GM12801 (cell line): ENCODE measurements around the gene OSBP2.

ENCODE experiments used
- TF ChIP-seq, protein P1 (sequence below): IDR thresholded peaks from one replicate; pipeline ENCODE4 v1.5.1; 2011; ENCODE audit warnings: control low read depth; ENCODE audit not compliant: insufficient read length; ENCODE audit errors: extremely low read depth

Gene OSBP2

GRCh38 chr22:30668386-30668710 lies 26.3 kb upstream of the OSBP2 start:
- TF ChIP-seq, protein P1, sequence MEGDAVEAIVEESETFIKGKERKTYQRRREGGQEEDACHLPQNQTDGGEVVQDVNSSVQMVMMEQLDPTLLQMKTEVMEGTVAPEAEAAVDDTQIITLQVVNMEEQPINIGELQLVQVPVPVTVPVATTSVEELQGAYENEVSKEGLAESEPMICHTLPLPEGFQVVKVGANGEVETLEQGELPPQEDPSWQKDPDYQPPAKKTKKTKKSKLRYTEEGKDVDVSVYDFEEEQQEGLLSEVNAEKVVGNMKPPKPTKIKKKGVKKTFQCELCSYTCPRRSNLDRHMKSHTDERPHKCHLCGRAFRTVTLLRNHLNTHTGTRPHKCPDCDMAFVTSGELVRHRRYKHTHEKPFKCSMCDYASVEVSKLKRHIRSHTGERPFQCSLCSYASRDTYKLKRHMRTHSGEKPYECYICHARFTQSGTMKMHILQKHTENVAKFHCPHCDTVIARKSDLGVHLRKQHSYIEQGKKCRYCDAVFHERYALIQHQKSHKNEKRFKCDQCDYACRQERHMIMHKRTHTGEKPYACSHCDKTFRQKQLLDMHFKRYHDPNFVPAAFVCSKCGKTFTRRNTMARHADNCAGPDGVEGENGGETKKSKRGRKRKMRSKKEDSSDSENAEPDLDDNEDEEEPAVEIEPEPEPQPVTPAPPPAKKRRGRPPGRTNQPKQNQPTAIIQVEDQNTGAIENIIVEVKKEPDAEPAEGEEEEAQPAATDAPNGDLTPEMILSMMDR = no peak

DNA sequence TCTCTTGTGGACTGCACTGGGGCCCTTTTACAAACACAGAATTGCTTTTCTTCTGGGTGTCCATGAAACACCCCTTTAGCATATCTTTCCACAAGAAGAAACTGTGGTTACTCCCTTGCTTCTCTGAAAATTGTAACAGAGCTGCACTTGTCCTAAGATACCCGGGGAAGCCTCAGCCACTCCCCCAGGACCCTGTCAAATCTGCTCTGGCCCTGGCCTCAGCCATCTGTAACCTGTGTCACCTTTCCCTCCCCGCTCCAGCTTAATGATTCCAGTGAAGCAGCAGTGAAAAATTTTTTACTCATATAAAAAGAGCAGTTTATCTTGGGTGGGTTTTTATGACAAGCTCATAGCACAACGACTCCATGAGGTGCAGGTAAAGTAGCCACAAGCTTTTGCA lies 23.6 kb upstream of the OSBP2 start:
- TF ChIP-seq, protein P1 = no peak

- TF ChIP-seq, protein P1 = no peak
Observed at GRCh38 chr22:30673136-30673535, 21.5 kb upstream of the OSBP2 start.

GRCh38 chr22:30674482-30674881 lies 20.2 kb upstream of the OSBP2 start:
- TF ChIP-seq, protein P1 = no peak

DNA sequence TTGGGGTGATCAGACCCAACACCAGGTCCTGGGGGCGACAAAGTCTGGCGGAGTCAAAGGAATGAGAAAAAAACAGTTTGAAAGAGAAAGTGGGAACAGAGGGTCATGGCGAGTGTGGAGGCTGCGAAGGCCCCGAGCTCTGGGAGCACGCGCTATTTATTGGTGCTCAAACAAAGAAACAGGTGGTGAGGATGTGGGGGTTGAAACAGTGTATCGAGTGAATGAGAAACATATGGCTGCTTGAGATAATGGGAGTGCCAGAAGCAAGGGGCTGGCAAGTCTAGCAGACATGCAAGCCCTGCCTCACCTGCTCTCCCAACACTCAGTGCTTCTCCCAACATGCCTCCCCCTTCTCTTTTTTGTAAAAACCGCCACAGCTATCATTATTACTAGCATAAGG lies 19.2 kb upstream of the OSBP2 start:
- TF ChIP-seq, protein P1 = no peak

DNA sequence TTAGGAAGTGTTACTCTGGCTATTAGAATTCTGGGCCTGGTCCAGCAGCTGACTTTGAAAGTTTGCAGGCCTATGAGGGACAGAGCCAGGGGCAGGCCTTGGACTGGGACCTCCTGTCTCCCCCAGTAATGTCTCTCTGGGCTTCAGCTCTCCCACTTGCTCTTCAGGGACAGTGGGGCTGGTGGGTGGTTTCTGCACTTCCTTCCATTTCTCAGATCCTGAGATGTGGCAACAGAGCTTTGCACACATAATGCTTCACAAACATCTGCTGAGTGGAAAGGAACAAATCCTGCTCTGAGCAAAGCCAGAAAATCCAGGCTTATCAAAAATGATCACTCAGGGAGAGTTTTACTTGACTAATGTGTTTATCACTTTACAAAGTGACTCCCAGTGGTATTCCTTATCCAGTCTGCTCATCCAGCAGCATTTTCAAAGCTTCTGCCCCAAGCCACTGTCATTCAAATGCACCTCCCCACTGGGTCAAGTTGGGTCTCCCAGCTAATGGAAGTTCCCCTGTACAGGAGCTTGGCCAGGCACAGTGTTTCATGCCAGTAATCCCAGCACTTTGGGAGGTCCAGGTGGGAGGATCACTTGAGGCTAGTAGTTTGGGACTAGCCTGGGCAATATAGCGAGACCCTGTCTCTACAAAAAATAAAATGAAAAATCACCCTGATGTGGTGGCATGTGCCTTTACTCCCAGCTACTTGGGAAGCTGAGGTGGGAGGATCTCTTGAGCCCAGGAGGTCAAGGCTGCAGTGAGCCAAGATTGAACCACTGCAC lies 13.5 kb upstream of the OSBP2 start:
- TF ChIP-seq, protein P1 = no peak

DNA sequence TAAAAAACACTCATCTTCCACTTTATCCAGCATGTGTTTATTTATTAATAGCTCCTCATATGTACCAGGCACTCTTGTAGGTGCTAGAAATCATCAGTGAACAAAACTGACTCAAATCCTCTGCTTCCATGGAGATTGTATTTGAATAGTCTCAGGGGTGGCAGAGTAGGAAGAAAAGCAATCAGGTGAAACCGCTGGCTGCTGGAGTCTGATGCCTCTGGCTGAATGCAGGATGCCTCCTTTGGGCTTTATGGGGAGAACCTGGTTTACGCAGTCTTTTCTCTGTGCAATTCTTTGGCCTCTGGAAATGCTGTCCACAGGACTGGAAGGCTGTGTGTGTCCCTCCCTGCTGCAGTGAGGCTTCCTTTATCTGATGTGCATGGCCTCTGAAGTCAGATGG lies 12.8 kb upstream of the OSBP2 start:
- TF ChIP-seq, protein P1 = no peak

GRCh38 chr22:30685178-30685577 lies 9.5 kb upstream of the OSBP2 start:
- TF ChIP-seq, protein P1 = no peak
